HCT116 (cell line): ENCODE results near the gene MITD1. TPM values are rescaled to one million over a fixed set of nuclear protein-coding genes. Genes with fewer than 3 reads are reported as not detected.
A peak's percentile ranks its signal among the peaks of the same experiment; 100 is the strongest.

ENCODE experiments used
- ATAC-seq: fragments of 200-7000 bp; cut with Tn5 transposase; 2 replicates; pipeline ENCODE4 v1.9.1; 2020; ENCODE audit warnings: mild to moderate bottlenecking, moderate library complexity
- BruUV-seq: library from RNA; stranded (reverse); fragments of 400-500 nt; replicated peaks from 2 replicates; lab custom pipeline; 2021; lab: Mats Ljungman, UMichigan
- CTCF ChIA-PET: fragments of 300-600 bp; sonication (Branson Sonifier 250); formaldehyde crosslinking; loops from one replicate; lab custom pipeline; 2021; ENCODE audit warnings: antibody characterized with exemption; lab: Charles Lee
- POLR2A ChIA-PET: fragments of 300-600, 350-600 bp; sonication (Branson Sonifier 250); formaldehyde crosslinking; loops from one replicate; lab custom pipeline; 2021; ENCODE audit warnings: antibody characterized with exemption; lab: Charles Lee
- RAD21 ChIA-PET, 2 experiments: fragments of 300-600 bp; sonication (Branson Sonifier 250); formaldehyde crosslinking; loops; one replicate each; lab custom pipeline; 2023; ENCODE audit warnings: low total read pairs in 2 of 2; ENCODE audit not compliant: uncharacterized antibody in 2 of 2, unreplicated experiment in 2 of 2, low non-redundant PET in 1 of 2; lab: Charles Lee
- DNase-seq: peaks from one replicate; pipeline ENCODE4 v3.0.0-alpha.2; 2010; ENCODE audit warnings: low read depth, low spot score
- H2AFZ ChIP-seq: fragments of 200-600 bp; shearing (Covaris generic), sonication (generic); 2 replicates; pipeline ENCODE4 v1.6.1; 2017; ENCODE audit warnings: low read depth, mixed run types, mixed read lengths, antibody characterized with exemption, low read length; ENCODE audit not compliant: poor library complexity, severe bottlenecking
- H3K27ac ChIP-seq: 2 replicates; pipeline ENCODE4 v1.5.1; 2012; ENCODE audit warnings: low read depth, low read length
- H3K27me3 ChIP-seq: fragments of 200-600 bp; sonication (generic); 2 replicates; pipeline ENCODE4 v1.6.1; 2016; ENCODE audit warnings: mixed run types, low read length, mixed read lengths; ENCODE audit not compliant: insufficient read depth
- H3K36me3 ChIP-seq, 2 experiments: fragments of 200-500 bp in 1 of 2; fragments of 200-600 bp in 1 of 2; sonication (Bioruptor generic) in 1 of 2; sonication (generic) in 1 of 2; 2 replicates each; pipeline versions ENCODE4 v1.5.1 to v1.6.1; 2014 to 2016; ENCODE audit warnings: low read length in 2 of 2, inconsistent platforms in 1 of 2, mixed read lengths in 1 of 2, mixed run types in 1 of 2; ENCODE audit not compliant: insufficient read depth in 2 of 2, control insufficient read depth in 1 of 2
- H3K4me1 ChIP-seq, 2 experiments: fragments of 200-600 bp in 1 of 2; sonication (generic) in 1 of 2; 2 replicates each; pipeline versions ENCODE4 v1.5.1 to v1.6.1; 2012 to 2017; ENCODE audit warnings: low read length in 2 of 2, inconsistent platforms in 1 of 2, mild to moderate bottlenecking in 1 of 2, mixed read lengths in 1 of 2, mixed run types in 1 of 2, moderate library complexity in 1 of 2; ENCODE audit not compliant: insufficient read depth in 2 of 2, control insufficient read depth in 1 of 2
- H3K4me2 ChIP-seq: fragments of 200-600 bp; sonication (generic); 2 replicates; pipeline ENCODE4 v1.6.1; 2017; ENCODE audit warnings: mixed run types, low read length, mixed read lengths
- H3K4me3 ChIP-seq, 2 experiments: fragments of 200-600 bp in 1 of 2; sonication (generic) in 1 of 2; replicated peaks in 1 of 2; 2 replicates each; pipeline ENCODE4 v1.5.1; 2011 to 2016; ENCODE audit warnings: low read length in 2 of 2, control low read depth in 1 of 2, low read depth in 1 of 2, mild to moderate bottlenecking in 1 of 2, mixed read lengths in 1 of 2, mixed run types in 1 of 2
- H3K79me2 ChIP-seq: fragments of 200-600 bp; sonication (generic); 2 replicates; pipeline ENCODE4 v1.6.1; 2017; ENCODE audit warnings: mild to moderate bottlenecking, mixed run types, low read length, moderate library complexity, mixed read lengths; ENCODE audit not compliant: insufficient read depth
- H3K9ac ChIP-seq: fragments of 200-600 bp; sonication (generic); 2 replicates; pipeline ENCODE4 v1.6.1; 2016; ENCODE audit warnings: low read length, mixed read lengths
- H3K9me2 ChIP-seq: fragments of 200-600 bp; sonication (generic), shearing (Covaris generic); 2 replicates; pipeline ENCODE4 v1.6.1; 2017; ENCODE audit warnings: mixed run types, mild to moderate bottlenecking, moderate library complexity; ENCODE audit not compliant: insufficient read depth
- H3K9me3 ChIP-seq, 2 experiments: fragments of 200-500 bp in 1 of 2; fragments of 200-600 bp in 1 of 2; sonication (Bioruptor generic) in 1 of 2; sonication (generic) in 1 of 2; 2 replicates each; pipeline ENCODE4 v1.6.1; 2014 to 2017; ENCODE audit warnings: low read length in 2 of 2, mixed read lengths in 2 of 2, inconsistent platforms in 1 of 2, low read depth in 1 of 2, mild to moderate bottlenecking in 1 of 2, mixed run types in 1 of 2, moderate library complexity in 1 of 2; ENCODE audit not compliant: control insufficient read depth in 1 of 2, insufficient read depth in 1 of 2
- H4K20me1 ChIP-seq: fragments of 200-600 bp; sonication (generic), shearing (Covaris generic); 2 replicates; pipeline ENCODE4 v1.6.1; 2017; ENCODE audit warnings: mixed run types, mild to moderate bottlenecking, moderate library complexity; ENCODE audit not compliant: insufficient read depth
- CBX3 ChIP-seq: IDR thresholded peaks from 2 replicates; pipeline ENCODE4 v1.6.1; 2012; ENCODE audit warnings: low read depth
- CTCF ChIP-seq, 3 experiments: fragments of 200-600 bp in 1 of 3; sonication (generic) in 1 of 3; IDR thresholded peaks in 2 of 3; conservative IDR thresholded peaks in 1 of 3; 2 replicates each; pipeline ENCODE4 v1.5.1; 2012 to 2017; ENCODE audit warnings: low read depth in 2 of 3, low read length in 2 of 3, antibody characterized with exemption in 1 of 3, borderline replicate concordance in 1 of 3, control low read depth in 1 of 3, mild to moderate bottlenecking in 1 of 3, mixed read lengths in 1 of 3, mixed run types in 1 of 3, moderate library complexity in 1 of 3; ENCODE audit not compliant: insufficient read depth in 1 of 3
- EGR1 ChIP-seq: IDR thresholded peaks from 2 replicates; pipeline ENCODE4 v1.6.1; 2012; ENCODE audit warnings: low read depth
- EZH2 ChIP-seq: fragments of 200-600 bp; sonication (generic); IDR thresholded peaks from 2 replicates; pipeline ENCODE4 v1.6.1; 2017; ENCODE audit warnings: antibody characterized with exemption, mixed run types
- JUND ChIP-seq: IDR thresholded peaks from 2 replicates; pipeline ENCODE4 v1.6.1; 2012
- MAX ChIP-seq: IDR thresholded peaks from 2 replicates; pipeline ENCODE4 v1.6.1; 2012
- POLR2A ChIP-seq: IDR thresholded peaks from 2 replicates; pipeline ENCODE4 v1.7.0; 2011; ENCODE audit warnings: borderline replicate concordance; ENCODE audit not compliant: insufficient read depth, insufficient read length; ENCODE audit errors: extremely low read depth
- POLR2AphosphoS5 ChIP-seq: IDR thresholded peaks from 2 replicates; pipeline ENCODE4 v1.6.1; 2011; ENCODE audit warnings: mild to moderate bottlenecking, low read depth, low read length, moderate library complexity
- SIN3A ChIP-seq: IDR thresholded peaks from 2 replicates; pipeline ENCODE4 v1.6.1; 2012; ENCODE audit warnings: low read depth
- SP1 ChIP-seq: IDR thresholded peaks from 2 replicates; pipeline ENCODE4 v1.6.1; 2012; ENCODE audit warnings: low read depth
- TCF7L2 ChIP-seq: IDR thresholded peaks from 2 replicates; pipeline ENCODE4 v1.7.0; 2011; ENCODE audit warnings: borderline replicate concordance, inconsistent platforms; ENCODE audit not compliant: insufficient read depth, insufficient read length; ENCODE audit errors: extremely low read depth
- YY1 ChIP-seq: IDR thresholded peaks from 2 replicates; pipeline ENCODE4 v1.6.1; 2011; ENCODE audit warnings: low read length, low read depth, moderate library complexity, mild to moderate bottlenecking; ENCODE audit not compliant: insufficient replicate concordance; ENCODE audit errors: extremely low read depth
- ZBTB33 ChIP-seq: IDR thresholded peaks from 2 replicates; pipeline ENCODE4 v1.6.1; 2011; ENCODE audit warnings: mild to moderate bottlenecking, low read length, moderate library complexity; ENCODE audit not compliant: insufficient replicate concordance; ENCODE audit errors: extremely low read depth
- intact Hi-C: fragments of 100-400 bp; cut with micrococcal nuclease; formaldehyde crosslinking; loops from 2 replicates; pipeline ENCODE4 v1.10.0; 2022
- total RNA-seq: library from RNA; stranded (reverse); gene quantifications from one replicate; pipeline ENCODE4 v1.2.1, GENCODE V29; 2021; ENCODE audit not compliant: unreplicated experiment

Gene MITD1
- total RNA-seq, 1 experiment from 2014 or later: 20.7 TPM

DNA sequence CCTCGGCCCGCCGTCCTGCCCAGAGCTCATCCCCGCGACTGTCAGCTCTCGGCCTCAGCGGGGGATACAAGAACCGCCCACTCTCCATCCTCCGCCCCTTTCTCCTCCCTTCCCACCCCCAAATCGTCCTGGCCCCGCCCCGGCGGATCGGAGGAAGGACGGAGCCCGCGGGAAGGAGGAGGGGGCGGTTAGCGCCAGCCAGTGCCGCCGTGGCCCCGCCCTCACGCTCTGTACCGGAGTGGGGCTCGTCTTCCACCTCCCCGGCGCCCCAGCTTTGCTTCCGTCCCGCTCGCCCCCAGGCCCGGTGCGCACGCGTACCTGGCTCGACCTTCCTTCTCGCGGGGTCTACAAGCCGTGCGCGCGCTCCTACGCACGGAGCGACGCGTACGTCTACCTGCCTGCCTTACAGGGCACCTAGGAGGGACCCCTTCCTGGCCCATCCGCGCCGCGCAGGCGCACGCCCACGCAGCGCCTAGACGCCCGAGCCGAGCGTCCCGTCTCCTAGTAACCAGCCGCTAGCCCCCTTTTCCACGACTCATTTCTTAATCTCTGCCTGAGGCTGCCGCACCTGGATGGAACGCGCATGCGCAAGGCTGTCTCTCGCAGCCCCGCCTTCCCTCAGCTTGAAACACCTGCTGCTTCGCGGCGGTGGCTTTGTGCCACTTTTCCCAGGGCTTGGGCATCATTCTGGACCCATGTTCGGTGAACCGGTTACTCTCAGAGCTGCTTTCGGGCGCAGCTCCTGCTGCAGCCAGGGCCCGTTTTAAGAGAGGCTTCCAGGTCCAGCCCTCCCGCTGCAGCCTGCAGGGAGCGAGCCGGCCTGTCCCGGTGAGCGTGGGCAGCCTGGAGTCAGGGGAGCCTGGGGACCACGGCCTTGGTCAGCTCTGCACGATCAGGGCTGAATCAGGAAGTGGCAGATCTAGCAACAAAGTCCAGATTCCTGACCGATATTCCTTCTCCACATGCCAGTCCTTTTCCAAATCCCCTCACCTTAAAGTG is 39.4 kb downstream of the MITD1 start, which contains the start of gene C2orf15:
Gene C2orf15, plus strand, starts transcription at position 598 of the 999 bp plus-strand sequence. CDS start 8,852 bp downstream, outside the sequence.
- ChIA-PET RAD21 (no interaction called here), POLR2A (interaction anchor here (1.4 to 2.2 kb wide), 4 partner anchors 13 to 195 kb away, joined by 5 to 9 read pairs (median 6); partner anchors contain the start of genes EIF5B, LIPT1, MITD1 and MRPL30)
- intact Hi-C loops: no loop called here
- H3K4me3 ChIP-seq: peak within 1 kb of the TSS; percentile 60 to 75
- DNase-seq (peak; percentile 87), ATAC-seq (peak; percentile 93)
- H2AFZ ChIP-seq: peak within 1 kb of the TSS; percentile 74
- peak within 1 kb of the TSS; percentile 71 for H3K9ac ChIP-seq
- H3K4me2 ChIP-seq: peak within 1 kb of the TSS; percentile 92
- no peaks in the 10 kb centered on the region for H3K9me2 ChIP-seq
- TF ChIP-seq TCF7L2 (peak; percentile 59), CTCF (IDR thresholded peaks at IDR 0.05 in 2 of 3, conservative IDR thresholded peaks at IDR 0.05 in 1 of 3; ENCODE audit: borderline replicate concordance in 1 of 3, insufficient read depth in 1 of 3, low read depth in 2 of 3, low read length in 2 of 3) (no peak), POLR2AphosphoS5 (peak; percentile 98), CBX3 (no peak), MAX (peak; percentile 44; the same call in 1 of the 2 replicates), ZBTB33 (peak; percentile 71), POLR2A (peak; percentile 48), YY1 (no peak), EGR1 (peak; percentile 99), SP1 (peak; percentile 40; the same call in 1 of the 2 replicates), EZH2 (no peak), JUND (no peak), SIN3A (peak; percentile 10; the same call in 1 of the 2 replicates)
- TF ChIP-seq, all 23 proteins: peak for 8
- CTCF ChIA-PET: interaction anchor here (2.1 kb wide), 1 partner anchor 492 kb away, joined by 9 read pairs; no protein-coding TSS in a partner anchor
- H3K36me3 ChIP-seq: no peaks in the 10 kb centered on the region
- H3K4me1 ChIP-seq: peaks cover 10 to 27% of the 10 kb centered on the region in 2 experiments
- H4K20me1 ChIP-seq: no peaks in the 10 kb centered on the region
- no peaks in the 10 kb centered on the region for H3K27me3 ChIP-seq
- peak within 1 kb of the TSS; percentile 87 for H3K27ac ChIP-seq
- TSS peak; percentile 51 for BruUV-seq
- H3K79me2 ChIP-seq: no peaks in the 10 kb centered on the region
- no peaks in the 10 kb centered on the region for H3K9me3 ChIP-seq
